Measurements from ENCODE around the gene PPP2R1B.

PPP2R1B gene

DNA sequence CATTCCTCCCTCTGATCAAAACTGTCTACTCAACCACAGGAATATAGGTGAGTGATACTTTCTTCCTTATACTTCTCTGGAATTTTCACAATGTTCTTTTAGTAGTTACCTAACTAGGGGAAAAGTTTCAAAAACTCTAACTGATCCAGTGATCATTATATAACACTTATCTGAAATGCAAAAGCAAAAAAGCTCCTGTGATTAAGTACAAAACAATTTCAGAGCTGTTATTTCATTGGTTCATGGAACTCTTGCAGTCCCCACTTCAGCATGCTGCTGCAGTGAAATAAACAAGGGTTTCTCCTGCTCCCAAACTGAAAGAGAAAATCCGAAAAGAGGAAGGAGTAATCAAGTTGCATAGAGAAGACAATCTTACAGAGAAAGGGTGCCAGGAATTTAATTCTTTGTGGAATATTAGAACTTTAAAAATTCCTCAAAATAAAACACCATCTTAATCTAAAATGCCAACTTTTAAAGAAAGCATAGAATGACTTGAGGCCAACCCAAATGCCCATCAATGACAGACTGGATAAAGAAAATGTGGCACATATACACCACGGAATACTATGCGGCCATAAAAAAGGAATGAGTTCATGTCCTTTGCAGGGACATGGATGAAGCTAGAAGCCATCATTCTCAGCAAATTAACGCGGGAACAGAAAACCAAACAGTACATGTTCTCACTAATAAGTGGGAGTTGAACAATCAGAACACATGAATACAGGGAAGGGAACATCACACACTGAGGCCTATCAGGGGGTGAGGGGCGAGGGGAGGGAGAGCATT lies 20.3 kb downstream of the PPP2R1B start:
- DNase-seq (ENCODE audit: low read depth), result no peak

- no peak for DNase-seq (ENCODE audit: low read depth)
These were observed 22.5 kb downstream of the PPP2R1B start for GRCh38 chr11:111743700-111744099.

- DNase-seq (ENCODE audit: low read depth), result no peak
These were observed 24.4 kb downstream of the PPP2R1B start for GRCh38 chr11:111741751-111742150.

GRCh38 chr11:111739299-111739698 lies 26.9 kb downstream of the PPP2R1B start:
- no peak for DNase-seq (ENCODE audit: low read depth)

- DNase-seq (ENCODE audit: low read depth), result no peak
These were observed 28.6 kb downstream of the PPP2R1B start for GRCh38 chr11:111737444-111738210.

- no peak for DNase-seq (ENCODE audit: low read depth)
These were observed 29.4 kb downstream of the PPP2R1B start for GRCh38 chr11:111736621-111737443.

GRCh38 chr11:111736181-111736590 lies 30.0 kb downstream of the PPP2R1B start:
- no peak for DNase-seq (ENCODE audit: low read depth)

DNA sequence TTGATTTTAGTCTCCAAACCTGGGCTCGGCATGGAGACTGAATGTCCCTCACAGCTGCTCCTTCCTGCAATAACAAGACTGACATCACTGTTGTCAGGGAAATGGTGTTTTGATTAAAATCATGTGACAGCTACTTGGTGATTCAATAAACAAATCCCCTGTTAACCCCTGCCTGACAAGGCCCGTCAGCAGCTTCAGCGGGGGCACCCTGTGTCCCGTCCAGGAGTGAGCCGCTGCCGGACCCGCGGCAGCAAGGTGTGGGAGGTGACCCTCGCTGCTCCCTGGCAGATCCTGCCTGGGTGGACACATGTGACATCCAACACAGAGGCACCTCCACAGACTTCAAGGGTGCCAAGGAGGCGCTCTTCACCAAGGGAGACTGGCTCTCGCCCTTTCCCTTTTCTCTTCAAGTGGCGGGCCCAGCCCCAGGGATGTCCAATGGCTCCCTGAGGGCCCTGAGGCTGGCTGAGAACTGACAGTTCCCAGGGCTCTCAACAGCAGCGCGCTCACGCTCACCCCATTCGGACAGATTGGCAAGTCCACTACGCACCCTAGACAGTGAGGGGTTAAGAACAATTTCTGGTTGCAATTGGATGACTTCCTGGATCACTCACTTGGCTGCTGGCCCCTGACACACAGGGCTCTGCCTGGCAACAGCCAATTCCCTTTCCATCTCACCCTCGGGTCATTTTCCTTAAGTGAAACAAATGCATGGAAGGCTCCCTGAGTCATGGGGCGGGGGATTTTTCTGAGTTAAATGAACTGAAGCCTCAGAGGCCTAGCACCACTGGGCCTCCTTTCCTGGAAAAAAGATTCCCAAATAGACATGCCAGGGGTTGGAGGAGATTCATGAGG lies 30.7 kb downstream of the PPP2R1B start:
- no peak for DNase-seq (ENCODE audit: low read depth)

GRCh38 chr11:111734954-111735261 lies 31.3 kb downstream of the PPP2R1B start:
- DNase-seq (ENCODE audit: low read depth), result no peak

DNA sequence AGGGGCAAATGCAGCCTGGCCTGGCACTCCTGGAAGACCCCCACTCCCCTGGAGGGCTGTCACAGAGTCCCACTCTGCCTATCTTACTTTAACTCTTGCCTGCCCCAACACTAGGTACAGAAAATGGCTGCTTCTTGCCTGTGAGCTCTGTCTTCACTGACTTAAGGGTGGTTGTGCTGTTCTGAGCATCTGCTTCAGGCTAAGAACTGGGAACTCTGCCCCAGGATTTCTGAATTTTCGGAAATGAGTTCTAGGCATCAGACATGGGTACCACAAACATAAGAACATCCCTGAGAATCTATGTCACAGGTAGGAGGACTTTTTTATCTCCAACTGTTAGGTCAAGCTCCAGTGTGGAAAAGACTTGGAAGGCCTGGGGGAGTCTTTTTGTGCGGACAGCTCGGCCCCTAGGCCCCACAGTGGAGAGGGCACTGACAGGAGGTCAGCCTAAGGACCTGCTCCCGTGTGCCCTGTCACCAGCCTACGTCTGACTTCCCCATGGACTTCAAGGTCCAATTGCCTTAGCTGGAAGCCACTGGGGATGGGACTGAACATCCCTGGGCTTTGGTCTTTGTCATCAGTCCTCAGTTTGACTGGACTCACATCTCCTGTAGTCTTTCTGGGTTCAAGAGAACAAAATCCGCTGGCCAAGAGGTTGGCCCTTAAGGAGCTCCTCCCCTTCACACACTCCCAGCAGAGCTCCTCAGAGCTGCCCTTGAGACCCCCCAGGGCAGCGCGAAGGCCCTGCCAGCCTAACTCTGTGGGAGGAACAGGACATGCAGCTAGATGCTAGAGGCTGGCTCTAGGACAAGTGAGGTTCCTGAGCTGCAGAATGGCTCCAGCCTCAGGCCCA lies 31.9 kb downstream of the PPP2R1B start:
- no peak for DNase-seq (ENCODE audit: low read depth)

DNA sequence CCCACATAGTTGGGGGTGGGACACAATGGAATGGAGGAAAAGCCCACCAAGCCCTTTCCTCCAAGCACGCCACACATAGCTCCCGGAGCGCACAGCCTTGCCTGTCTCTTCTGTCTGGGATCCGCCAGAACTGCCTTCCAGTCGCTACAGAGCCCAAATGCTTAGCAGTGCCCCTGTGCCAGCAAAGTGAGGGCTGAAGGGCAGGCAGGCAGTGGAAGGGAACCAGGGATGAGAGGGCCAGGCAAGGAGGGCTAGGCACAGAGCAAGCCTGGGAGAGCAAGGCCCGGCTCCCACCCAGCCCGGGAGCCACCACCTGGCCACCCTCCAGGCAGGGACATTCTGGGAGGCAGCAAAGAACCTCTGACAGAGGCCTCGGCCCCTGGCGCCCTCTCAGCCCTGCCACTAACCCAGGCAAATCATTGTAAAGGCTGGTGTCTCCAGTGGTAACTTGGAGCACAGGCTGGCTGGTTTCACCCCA lies 32.5 kb downstream of the PPP2R1B start:
- DNase-seq (ENCODE audit: low read depth), result no peak

GRCh38 chr11:111733016-111733415 lies 33.2 kb downstream of the PPP2R1B start:
- DNase-seq (ENCODE audit: low read depth), result no peak

DNA sequence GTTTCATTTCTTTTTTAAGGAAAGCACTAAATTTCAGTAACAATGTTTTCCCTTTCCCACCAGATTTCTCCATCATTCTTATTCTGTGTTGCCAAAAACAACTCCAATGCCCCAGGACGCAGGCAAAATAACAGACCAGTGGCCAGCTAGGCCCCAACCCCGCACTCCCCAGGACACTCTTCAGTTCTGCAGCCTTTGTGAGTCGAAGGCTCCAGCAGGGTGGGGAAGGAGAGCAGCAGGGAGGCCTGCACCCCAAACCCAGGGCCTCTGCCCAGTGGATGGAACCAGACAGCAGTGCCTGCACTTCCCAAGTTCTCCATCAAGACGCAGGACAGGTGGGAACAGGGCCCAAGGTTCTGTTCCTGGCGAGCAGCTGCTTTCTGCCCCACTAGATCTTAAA lies 34.4 kb downstream of the PPP2R1B start:
- no peak for DNase-seq (ENCODE audit: low read depth)

DNA sequence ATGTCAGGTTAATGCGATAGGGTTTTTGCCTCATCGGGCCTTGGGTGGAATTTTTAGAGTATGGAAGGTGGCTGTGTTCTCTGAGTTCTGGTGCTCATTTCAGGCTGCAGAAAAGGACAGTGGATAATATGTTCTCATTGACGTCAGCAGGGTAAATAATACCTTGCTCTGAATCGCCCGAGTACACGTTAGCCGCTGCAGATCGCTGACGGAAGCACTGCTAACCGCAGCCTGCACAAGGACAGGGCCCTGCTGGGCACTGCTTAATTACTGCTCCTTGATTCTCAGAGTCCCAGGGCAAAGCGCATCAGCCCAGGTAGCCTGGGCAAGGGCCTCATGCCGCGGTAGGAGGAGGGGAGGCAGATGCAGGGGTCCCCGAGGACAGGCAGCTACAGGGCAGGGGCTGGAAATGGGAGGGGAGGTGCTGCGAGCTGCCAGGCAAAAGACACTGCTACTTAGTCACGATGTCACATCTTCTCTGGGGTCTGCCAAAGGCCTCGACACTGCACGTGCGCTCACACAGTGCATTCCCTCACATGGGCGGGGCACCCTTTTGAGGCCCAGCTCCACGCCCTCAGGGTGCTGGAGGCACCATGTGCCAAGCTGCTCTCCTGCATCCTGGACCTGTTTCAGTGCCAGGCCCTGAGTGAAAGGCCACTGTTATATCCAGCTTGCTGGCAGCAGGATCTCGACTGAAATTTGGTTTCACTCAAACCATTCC lies 35.2 kb downstream of the PPP2R1B start:
- DNase-seq (ENCODE audit: low read depth), result no peak

DNA sequence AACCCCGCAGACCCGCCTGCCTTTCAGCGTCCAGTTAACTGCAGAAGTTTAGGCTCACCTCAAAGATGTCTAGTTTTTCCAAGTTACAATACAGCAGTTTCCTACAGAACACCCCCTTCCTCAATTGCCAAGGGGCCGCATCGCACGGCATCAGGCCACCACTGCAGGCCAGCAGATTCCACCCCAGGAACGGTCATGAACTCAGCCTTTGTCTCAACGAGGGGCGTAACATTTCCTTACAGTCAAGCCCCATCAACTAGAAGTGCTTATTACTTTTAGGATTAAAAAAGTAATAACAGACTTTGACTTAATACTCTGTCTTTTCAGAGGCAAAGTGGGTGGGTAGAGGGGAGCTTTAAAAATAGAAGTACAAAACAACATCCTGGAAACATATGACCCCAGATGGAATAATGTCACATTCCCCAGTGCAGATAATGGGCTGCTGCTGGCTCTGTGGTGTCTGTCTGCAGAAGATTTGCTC lies 36.3 kb downstream of the PPP2R1B start:
- DNase-seq (ENCODE audit: low read depth), result no peak

DNA sequence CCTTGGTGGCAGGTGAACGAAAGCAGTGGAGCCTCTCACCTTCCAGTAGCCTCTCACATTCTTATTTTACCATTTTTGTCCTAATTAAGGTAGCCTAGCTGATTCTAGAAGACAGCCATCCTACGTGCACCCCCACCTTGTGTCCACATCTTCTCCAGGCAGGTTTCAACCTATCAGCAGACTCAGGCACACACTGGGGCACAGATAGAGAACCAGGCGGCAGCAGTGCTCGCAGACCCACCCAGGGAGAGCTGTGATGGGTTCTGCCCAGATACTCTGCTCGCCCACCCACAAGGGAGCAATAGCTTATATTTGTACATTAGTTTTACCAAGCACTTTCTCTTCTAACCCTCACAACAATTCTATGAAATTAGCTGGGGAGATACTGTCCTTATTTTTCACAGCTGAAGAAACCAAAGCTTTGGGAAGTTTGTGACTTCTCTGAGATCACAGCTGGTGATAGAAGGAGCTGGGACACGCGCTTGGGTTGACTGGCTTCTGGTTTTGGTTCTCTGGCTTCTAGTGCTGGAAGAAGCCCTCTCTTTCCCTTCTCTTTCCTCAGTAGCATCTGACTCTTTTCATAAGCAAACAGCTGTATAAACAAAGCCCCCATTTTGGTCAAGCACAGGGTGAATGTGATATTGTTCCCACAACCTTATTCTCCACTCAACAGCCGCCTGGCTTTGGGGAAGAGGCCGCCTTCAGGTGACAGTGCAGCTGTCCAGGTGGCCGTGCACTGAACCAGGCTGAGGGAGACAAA lies 36.9 kb downstream of the PPP2R1B start:
- DNase-seq (ENCODE audit: low read depth), result no peak

DNA sequence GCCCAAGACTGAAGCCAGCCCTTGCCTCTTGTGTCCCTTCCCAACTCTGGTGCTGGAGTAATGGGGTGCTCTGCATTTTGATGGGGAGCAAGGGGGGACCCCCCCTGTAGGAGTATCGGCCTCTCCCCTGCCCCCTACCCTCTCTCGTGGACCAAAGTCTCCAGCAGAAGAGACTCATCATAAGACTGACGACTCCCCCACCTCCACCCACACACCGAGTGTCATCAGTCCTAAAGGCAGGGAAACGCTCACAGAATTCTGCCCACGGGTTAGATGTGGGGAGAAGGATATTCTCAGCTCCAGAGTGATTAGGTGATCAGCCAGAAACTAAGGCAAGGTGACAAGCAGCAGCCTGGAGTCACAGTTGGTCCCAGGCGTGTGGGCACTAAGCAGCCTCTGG lies 38.8 kb downstream of the PPP2R1B start:
- DNase-seq (ENCODE audit: low read depth), result no peak

DNA sequence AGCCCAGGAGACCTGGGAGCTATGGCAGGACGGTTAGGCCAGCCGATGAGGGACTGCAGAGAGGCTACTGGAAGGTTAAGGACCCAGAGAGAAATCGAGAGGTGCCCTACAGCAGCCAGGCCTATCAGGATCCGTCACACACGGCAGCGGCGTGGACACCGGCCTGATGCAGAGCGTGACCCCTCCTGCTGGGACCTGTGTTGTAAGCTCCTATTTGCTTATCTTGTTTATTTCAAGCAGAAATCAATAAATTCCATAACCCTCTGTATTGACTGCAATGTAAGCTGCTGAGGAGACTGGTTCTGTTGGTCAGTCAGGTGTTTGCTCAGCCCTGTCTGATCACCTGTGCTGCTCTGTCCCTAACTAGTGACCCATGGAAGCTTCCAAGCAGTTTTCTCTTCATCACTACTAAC lies 39.9 kb downstream of the PPP2R1B start:
- DNase-seq (ENCODE audit: low read depth), result no peak

DNA sequence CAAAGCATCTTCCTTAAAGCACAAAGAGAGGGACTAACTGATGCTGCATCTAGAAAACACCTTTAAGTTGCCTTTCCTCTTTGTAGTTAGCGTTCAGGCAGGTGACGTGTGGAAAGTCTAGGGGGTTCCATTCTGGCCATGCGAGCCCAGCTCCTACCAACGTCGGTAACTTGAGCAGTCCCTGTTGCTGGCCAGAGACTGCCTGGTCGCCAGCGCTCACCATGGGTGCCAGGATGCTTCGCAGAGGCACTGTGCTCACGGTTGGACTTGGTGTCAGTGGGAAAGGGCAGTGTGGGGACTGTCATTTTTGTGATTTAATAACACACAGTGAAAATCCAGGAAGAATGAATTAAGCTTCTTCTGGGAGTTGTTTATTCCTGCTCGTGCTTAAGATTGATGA lies 40.6 kb downstream of the PPP2R1B start:
- no peak for DNase-seq (ENCODE audit: low read depth)

Data from stimulated activated CD8-positive, alpha-beta memory T cell treated with anti-CD3 and anti-CD28 coated beads, Interleukin-7, amount 100 ng/mL, for 24 hours (primary cell).